Effector memory CD8-positive, alpha-beta T cell (primary cell): Measurements from ENCODE around the gene SLC23A2.

Experiments
- ATAC-seq: fragments of 150-1000 bp; cut with Tn5 transposase; replicated peaks from 2 replicates; pipeline ENCODE4 v1.10.0; 2021; ENCODE audit warnings: mild to moderate bottlenecking, moderate library complexity
- DNase-seq, 3 experiments: peaks; one replicate each; pipeline ENCODE4 v3.0.0; 2021
- H3K27ac Mint-ChIP-seq, 2 donors: one replicate each; pipeline ENCODE4 v1.8.0; 2022; ENCODE audit warnings: mild to moderate bottlenecking in 2 of 2, mixed read lengths in 2 of 2, moderate library complexity in 2 of 2
- H3K27me3 Mint-ChIP-seq, 2 donors: one replicate each; pipeline ENCODE4 v1.8.0; 2022; ENCODE audit warnings: mixed read lengths in 2 of 2
- H3K36me3 Mint-ChIP-seq: one replicate; pipeline ENCODE4 v1.8.0; 2022; ENCODE audit warnings: mild to moderate bottlenecking, moderate library complexity, mixed read lengths; ENCODE audit not compliant: insufficient read depth
- H3K4me1 Mint-ChIP-seq, 2 donors: one replicate each; pipeline ENCODE4 v1.8.0; 2022; ENCODE audit warnings: low read depth in 2 of 2, mixed read lengths in 2 of 2
- H3K4me3 Mint-ChIP-seq, 2 donors: one replicate each; pipeline ENCODE4 v1.8.0; 2022; ENCODE audit warnings: mild to moderate bottlenecking in 2 of 2, mixed read lengths in 2 of 2, moderate library complexity in 2 of 2
- H3K9me3 Mint-ChIP-seq, 2 donors: one replicate each; pipeline ENCODE4 v1.8.0; 2022; ENCODE audit warnings: mixed read lengths in 2 of 2

The SLC23A2 gene

DNA sequence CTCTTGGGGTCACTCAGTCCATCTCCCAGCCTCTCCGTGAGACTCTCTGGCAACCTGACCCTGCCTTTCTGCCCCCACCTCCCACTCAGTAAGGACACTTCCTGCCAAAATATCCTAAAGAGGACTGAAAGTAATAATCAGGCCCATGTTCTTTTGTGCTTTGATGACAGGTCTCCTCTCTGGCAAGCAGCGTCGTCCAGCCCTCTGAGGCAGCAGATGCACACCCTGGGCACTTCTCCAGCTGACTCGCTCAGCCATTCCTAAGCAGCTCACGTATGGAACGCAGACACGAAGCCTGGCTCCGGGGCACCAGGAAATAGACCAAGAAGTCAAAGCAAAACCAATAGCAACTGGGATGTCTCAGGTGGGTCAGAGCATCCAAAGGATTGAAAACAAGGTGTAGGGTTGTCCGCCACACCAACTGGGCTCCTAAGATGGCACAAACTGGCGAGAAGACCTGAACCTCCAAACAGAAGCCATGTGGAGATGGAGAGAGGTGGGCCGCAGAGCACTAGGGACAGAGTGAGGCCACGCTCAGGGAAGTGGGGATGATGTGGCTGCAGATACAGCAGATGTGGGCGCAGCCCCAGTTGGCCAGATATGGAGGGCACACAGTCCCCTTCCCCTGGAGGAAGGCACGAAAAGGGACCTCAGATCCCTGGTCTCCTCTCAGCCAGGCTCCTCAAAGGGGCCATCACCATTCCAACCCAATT is 180.3 kb downstream of the SLC23A2 start:
- ATAC-seq (no peak), DNase-seq (no peak)
- H3K36me3 Mint-ChIP-seq: peaks cover 26% of the 10 kb centered on the region
- H3K4me1 Mint-ChIP-seq: peaks cover 20 to 22% of the 10 kb centered on the region in 2 donors
- H3K9me3 Mint-ChIP-seq: no peaks in the 10 kb centered on the region
- no peaks in the 10 kb centered on the region for H3K27me3 Mint-ChIP-seq
- peak overlapping the region; percentile 91 to 94 for H3K4me3 Mint-ChIP-seq
- H3K27ac Mint-ChIP-seq: peak overlapping the region; percentile 89 to 91

DNA sequence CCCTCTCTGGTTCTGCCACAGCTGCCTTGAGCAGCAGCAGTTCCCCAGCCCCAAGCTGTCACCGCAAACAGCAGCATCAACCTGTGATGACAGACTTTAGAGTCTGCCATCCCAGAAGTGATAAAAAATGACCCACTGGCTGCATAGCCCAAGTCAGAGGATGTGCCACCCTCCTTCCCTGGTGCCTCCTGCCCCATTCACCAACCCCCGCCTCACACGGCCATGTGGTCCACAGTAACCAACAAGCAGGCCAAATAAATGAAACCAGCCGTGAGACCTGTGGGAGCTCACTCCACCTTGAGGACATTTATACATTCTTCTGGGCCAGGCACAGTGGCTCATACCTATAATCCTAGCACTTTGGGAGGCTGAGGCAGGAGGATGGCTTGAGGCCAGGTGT is 181.4 kb downstream of the SLC23A2 start:
- no peaks in the 10 kb centered on the region for H3K9me3 Mint-ChIP-seq
- H3K4me3 Mint-ChIP-seq: no peak overlapping the region
- ATAC-seq: no peak
- H3K36me3 Mint-ChIP-seq: peaks cover 37% of the 10 kb centered on the region
- H3K4me1 Mint-ChIP-seq: peaks cover 28 to 31% of the 10 kb centered on the region in 2 donors
- no peak for DNase-seq
- H3K27me3 Mint-ChIP-seq: no peaks in the 10 kb centered on the region
- no peak overlapping the region for H3K27ac Mint-ChIP-seq

DNA sequence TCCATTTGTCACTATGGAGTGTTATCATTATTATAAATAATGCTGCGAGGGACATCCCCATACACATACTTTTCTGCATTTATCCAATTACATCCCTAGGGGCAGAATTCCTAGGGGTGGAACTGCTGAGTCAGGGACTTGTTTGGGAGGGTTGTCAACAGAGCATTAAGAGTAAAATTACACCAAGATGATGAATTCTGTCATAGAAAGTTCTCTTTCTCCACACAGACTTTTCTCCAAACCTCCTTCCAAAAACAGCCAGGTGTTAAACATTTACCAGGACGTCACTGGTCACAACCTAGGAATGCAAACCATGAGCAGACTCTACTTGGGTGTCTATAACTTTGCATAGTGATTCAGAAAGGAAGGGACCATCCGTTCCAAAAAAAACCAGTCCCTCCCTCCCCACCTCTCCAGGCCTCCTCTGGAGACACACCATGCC is 184.1 kb downstream of the SLC23A2 start:
- ATAC-seq (no peak), DNase-seq (no peak)
- no peaks in the 10 kb centered on the region for H3K9me3 Mint-ChIP-seq
- peak overlapping the region; percentile 19 to 38 for H3K27ac Mint-ChIP-seq
- H3K36me3 Mint-ChIP-seq: peaks cover 51% of the 10 kb centered on the region
- no peak overlapping the region for H3K4me3 Mint-ChIP-seq
- peaks cover 52 to 53% of the 10 kb centered on the region in 2 donors for H3K4me1 Mint-ChIP-seq
- no peaks in the 10 kb centered on the region for H3K27me3 Mint-ChIP-seq

DNA sequence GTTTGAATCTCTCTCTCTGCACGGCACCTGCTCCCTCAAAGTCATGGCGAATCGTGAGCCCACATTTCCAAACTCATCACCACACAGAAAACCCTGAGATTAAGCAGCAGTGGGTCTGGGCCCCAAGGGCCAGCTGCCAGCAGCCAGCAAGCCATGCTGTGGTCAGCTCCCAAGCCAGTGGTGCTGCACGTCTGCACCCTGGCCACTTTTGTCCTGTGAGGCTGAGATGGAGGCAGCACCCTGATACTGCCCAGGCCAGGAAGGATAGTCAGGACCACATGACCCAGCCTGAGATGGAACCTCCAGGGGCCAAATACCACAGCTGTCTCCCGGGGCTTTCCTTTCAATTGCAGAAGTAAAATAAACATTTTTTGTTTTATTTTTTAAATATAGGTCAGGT is 185.7 kb downstream of the SLC23A2 start:
- H3K36me3 Mint-ChIP-seq: peaks cover 54% of the 10 kb centered on the region
- H3K27me3 Mint-ChIP-seq: no peaks in the 10 kb centered on the region
- DNase-seq: no peak
- H3K4me3 Mint-ChIP-seq: peak overlapping the region; percentile 92 to 96
- peak overlapping the region; percentile 100 for H3K27ac Mint-ChIP-seq
- no peaks in the 10 kb centered on the region for H3K9me3 Mint-ChIP-seq
- H3K4me1 Mint-ChIP-seq: peaks cover 52 to 54% of the 10 kb centered on the region in 2 donors
- ATAC-seq: no peak

DNA sequence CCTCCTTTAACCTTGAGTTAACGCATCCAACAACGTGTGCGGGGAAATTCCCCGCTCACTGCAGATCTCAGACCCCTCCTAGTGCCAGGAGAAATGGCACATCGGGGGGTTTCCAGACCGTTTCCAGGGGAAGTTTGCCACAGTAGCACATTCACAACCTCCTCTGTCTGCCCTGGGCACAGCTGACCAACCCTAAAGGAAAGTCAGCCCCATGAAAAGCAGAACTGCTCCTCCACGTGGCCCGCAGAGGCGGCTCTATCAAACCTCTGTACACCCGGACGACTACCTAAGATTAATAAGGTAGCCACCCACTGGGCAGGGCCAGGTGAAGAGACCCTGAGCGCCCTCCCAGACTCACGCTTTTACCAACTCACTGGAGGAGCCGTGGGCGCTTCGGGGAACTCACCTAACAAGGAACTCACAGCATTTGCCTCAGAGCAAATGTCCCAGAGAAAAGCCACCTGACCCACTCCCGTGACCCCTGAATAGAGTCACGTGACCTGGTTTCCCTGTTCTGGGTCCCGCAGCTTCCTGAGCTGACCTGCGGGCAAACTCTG is 186.5 kb downstream of the SLC23A2 start:
- peak overlapping the region; percentile 92 to 96 for H3K4me3 Mint-ChIP-seq
- peak overlapping the region; percentile 100 for H3K27ac Mint-ChIP-seq
- peaks cover 54% of the 10 kb centered on the region for H3K36me3 Mint-ChIP-seq
- peak in 2 of 3 experiments; percentile 79 for DNase-seq
- peak; percentile 67 for ATAC-seq
- H3K4me1 Mint-ChIP-seq: peaks cover 58 to 60% of the 10 kb centered on the region in 2 donors
- no peaks in the 10 kb centered on the region for H3K27me3 Mint-ChIP-seq
- no peaks in the 10 kb centered on the region for H3K9me3 Mint-ChIP-seq

DNA sequence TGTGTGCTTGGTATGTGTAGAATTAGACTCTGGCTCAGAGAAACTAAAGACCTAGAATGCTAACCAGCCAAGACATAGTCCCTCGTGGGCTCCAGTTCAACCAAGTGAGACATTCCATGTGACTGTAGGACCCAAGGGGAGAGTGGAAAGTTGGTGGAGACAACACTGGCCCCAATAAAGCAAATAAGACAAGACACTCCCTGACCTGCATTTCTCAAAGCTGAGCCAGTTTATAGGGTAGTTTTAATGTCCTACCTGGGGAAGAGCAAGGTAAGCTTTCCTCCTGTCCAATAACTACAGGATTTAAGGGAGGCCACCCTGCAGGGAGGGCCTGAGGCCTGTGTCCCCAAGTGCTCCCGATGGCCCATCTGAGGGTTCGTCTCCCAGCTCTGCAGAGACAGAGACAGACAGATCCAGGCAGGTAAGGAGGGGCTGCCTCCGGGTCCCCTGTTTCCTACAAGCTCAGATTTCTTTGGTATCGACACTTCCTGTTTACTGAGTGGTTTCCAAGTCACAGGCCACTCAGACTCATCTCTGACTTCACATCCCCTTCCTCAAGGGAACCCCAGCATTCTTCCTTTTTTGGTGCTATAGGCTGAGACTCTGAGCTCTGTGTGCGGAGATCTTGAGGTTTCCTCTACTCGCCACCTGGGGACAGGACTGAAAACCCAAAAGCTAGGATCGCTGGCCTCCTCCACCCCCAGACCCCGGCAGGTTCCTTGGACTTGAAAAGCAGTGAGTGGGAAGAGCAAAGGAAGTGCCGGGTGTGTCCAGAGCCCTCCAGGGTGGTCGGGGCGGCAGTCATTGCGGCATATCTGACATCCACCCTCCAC is 187.2 kb downstream of the SLC23A2 start:
- Mint-ChIP-seq H3K36me3 (peaks cover 52% of the 10 kb centered on the region), H3K4me3 (peak overlapping the region; percentile 92 to 96), H3K9me3 (no peaks in the 10 kb centered on the region), H3K27ac (peak overlapping the region; percentile 100), H3K27me3 (no peaks in the 10 kb centered on the region), H3K4me1 (peaks cover 64 to 66% of the 10 kb centered on the region in 2 donors)
- ATAC-seq (peak; percentile 68), DNase-seq (peak; percentile 66 to 76 (median 69))

DNA sequence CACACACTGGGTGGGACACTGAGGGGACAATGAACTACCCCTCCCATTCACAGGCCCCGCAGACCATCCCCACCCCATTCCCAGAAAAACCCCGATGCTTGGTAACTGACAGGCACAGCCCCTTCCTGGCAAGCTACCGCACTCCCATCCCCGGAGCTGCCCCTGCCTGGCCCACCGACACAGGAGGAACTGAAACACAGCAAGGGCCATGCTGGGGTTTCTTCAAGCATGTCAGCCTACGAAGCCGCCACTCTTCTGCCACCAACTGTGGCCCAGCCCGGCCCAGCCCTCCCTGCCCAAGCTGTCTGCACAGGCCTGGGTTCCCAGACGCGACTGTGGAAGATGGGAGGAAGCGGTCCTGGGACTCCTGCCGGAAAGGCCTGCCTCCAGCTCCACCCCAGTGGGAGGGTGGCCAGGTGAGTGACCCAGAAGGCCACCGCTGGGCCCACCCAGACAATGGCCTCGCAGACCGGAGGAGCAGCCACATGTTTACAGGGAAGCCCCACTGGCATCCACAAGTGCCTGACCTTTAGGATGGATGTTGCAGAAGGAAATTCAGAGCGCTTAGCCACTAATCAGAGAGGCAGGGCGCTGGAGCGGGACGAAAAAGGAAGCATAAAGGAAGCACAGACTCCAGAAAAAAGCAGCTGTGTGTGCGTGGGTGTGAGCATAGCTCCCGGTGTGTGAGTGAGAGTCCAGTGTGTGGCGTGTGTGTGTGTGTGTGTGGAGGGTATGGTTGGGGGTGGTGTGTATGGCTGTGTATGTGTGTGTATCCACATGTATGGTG is 188.0 kb downstream of the SLC23A2 start:
- no peaks in the 10 kb centered on the region for H3K27me3 Mint-ChIP-seq
- H3K27ac Mint-ChIP-seq: peak overlapping the region; percentile 100
- no peaks in the 10 kb centered on the region for H3K9me3 Mint-ChIP-seq
- ATAC-seq: no peak
- H3K4me1 Mint-ChIP-seq: peaks cover 66 to 75% of the 10 kb centered on the region in 2 donors
- H3K4me3 Mint-ChIP-seq: peak overlapping the region; percentile 92 to 96
- DNase-seq: no peak
- peaks cover 47% of the 10 kb centered on the region for H3K36me3 Mint-ChIP-seq

DNA sequence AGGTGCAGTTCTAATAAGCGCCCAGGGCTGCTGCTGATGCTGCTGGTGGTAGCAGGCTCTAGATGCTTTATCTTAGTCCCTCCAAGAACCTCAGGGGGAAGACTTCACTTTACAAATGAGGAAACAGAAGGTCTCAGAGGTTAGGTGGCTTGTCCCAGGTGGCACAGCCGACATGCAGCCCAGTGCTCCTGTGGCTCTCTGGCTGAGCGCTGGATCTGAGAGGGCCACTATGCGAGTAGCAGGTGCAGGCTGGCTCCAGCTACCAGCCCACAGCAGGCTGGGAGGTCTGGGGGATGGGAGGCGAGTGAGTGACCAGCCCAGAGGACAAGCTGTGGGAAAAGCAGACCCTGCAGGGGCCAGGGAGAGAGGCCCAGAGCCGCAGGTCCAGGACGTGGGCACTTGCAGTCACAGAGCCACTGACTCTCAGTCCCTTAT is 188.7 kb downstream of the SLC23A2 start:
- H3K4me1 Mint-ChIP-seq: peaks cover 67 to 77% of the 10 kb centered on the region in 2 donors
- peak overlapping the region; percentile 92 to 96 for H3K4me3 Mint-ChIP-seq
- no peaks in the 10 kb centered on the region for H3K9me3 Mint-ChIP-seq
- peak overlapping the region; percentile 100 for H3K27ac Mint-ChIP-seq
- DNase-seq (no peak), ATAC-seq (no peak)
- H3K36me3 Mint-ChIP-seq: peaks cover 47% of the 10 kb centered on the region
- no peaks in the 10 kb centered on the region for H3K27me3 Mint-ChIP-seq

DNA sequence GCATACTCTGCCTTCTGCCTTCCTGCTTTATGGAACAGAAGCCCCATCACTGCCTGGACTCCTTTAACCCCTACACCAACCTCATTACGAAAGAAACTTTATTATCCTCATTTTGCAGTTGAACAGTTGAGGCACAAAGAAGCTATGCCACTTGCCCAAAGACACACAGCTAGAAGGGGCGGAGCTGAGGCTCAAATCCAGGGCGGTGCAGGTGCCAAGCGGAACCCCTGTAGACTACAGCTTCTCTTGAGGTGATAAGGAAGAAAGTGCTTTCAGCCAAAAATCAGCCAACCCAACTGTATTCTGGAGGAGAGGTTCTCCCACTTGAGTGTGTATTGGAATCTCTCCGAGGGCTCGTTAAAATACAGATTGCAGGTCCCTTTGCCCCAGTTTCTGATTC is 189.1 kb downstream of the SLC23A2 start:
- DNase-seq: peak in 1 of 3 experiments; percentile 24

DNA sequence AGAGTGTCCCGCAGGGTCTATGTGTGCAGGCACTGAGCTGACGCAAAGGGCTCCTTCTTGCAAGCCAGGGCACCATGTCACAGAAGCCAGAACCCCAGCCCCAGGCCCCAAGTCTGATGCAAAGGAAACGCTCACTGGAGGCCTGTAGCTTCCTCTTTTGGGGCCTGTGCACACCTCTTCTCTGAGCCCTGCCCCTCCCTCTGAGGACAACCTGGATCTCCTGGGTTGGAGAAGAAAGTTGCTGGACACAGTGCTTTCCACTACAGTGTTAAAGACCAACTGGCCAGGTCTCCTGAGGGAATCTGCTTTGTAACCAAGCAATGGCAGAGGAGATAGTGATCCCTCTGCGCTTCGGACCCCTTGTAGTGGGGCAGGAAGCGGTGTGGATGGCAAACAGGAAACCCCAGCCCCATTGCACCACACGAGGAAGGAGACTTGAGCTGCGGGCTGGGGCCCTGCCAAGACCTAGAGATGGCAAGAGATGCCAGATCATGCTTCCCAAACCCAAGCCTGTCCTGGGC is 189.6 kb downstream of the SLC23A2 start:
- DNase-seq (peak; percentile 63 to 67 (median 65)), ATAC-seq (peak; percentile 42)
- no peaks in the 10 kb centered on the region for H3K9me3 Mint-ChIP-seq
- H3K4me1 Mint-ChIP-seq: peaks cover 69 to 79% of the 10 kb centered on the region in 2 donors
- H3K4me3 Mint-ChIP-seq: peak overlapping the region; percentile 92 to 96
- H3K27me3 Mint-ChIP-seq: no peaks in the 10 kb centered on the region
- peak overlapping the region; percentile 100 for H3K27ac Mint-ChIP-seq
- peaks cover 47% of the 10 kb centered on the region for H3K36me3 Mint-ChIP-seq

More for the DNA sequence above, 189.1 kb downstream of the SLC23A2 start:
- Mint-ChIP-seq H3K27ac (peak overlapping the region; percentile 100), H3K36me3 (peaks cover 44% of the 10 kb centered on the region), H3K4me1 (peaks cover 67 to 77% of the 10 kb centered on the region in 2 donors), H3K27me3 (no peaks in the 10 kb centered on the region), H3K4me3 (peak overlapping the region; percentile 92 to 96), H3K9me3 (no peaks in the 10 kb centered on the region)
- no peak for ATAC-seq

DNA sequence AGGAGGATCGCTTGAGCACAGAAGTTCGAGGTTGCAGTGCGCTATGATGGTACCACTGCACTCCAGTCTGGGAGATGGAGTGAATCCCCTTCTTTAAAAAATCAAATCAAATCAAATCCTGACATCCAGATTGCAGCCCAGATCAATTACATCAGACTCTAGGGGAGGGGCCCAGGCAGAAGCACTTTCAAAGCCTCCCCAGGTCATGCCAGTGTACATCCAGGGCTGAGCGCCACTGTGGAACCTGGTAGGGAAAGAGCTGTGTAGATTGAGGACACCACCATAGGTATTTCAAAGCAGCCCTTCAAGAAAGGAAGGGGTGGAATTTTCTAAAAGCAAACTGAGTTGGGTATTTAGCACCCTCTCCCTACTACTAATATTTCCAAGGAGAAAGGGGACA is 190.1 kb downstream of the SLC23A2 start:
- peak overlapping the region; percentile 100 for H3K27ac Mint-ChIP-seq
- H3K36me3 Mint-ChIP-seq: peaks cover 47% of the 10 kb centered on the region
- ATAC-seq (no peak), DNase-seq (no peak)
- peak overlapping the region; percentile 92 to 96 for H3K4me3 Mint-ChIP-seq
- H3K4me1 Mint-ChIP-seq: peaks cover 69 to 80% of the 10 kb centered on the region in 2 donors
- no peaks in the 10 kb centered on the region for H3K9me3 Mint-ChIP-seq
- no peaks in the 10 kb centered on the region for H3K27me3 Mint-ChIP-seq

DNA sequence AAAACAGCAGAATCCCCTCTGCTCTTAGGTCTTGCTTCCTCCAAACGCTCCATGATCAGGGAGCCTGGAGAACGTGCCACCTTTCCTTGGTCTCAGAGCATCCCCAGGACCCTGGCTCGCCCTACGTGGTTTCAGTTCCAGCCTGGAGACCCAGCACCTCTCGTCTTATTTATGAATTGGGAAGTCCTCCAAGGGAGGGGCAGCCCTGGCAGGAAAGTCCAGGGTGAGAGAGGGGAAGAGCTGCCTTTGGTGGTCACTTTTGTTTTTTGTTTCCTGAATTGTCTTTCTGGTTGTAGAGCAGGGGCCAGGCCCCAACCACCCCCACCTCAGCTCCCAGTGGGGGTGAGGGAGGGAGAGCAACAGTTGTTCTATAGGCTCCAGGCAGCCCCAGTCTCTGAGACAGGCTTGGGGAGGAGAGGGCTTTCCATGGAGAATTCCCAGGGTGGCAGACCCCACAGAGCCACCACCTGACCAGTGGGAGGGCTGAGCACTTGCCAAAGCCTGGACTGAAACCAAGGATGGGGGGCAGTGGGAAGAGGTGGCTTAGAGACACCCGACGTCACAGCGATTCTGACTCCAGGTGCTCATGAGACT is 190.8 kb downstream of the SLC23A2 start:
- Mint-ChIP-seq H3K4me3 (peak overlapping the region; percentile 92 to 96), H3K9me3 (no peaks in the 10 kb centered on the region), H3K4me1 (peaks cover 68 to 80% of the 10 kb centered on the region in 2 donors), H3K27me3 (no peaks in the 10 kb centered on the region), H3K36me3 (peaks cover 39% of the 10 kb centered on the region), H3K27ac (peak overlapping the region; percentile 100)
- DNase-seq (no peak), ATAC-seq (no peak)
